Skeletal muscle satellite cell (primary cell): ENCODE data around the gene MRTFA.
"Not testable (repeated sequence)": the region's sequence is repeated elsewhere in the genome, so short reads cannot be mapped to it uniquely, and the experiment has no call there.

Source experiments
- H3K27me3 ChIP-seq: 2 replicates; pipeline ENCODE4 v1.7.0; 2013; ENCODE audit warnings: low read length; ENCODE audit not compliant: control insufficient read depth, insufficient read depth
- H3K36me3 ChIP-seq: 2 replicates; pipeline ENCODE4 v1.7.0; 2013; ENCODE audit warnings: mild to moderate bottlenecking, control low read depth, low read length; ENCODE audit not compliant: insufficient read depth
- H3K4me1 ChIP-seq: 2 replicates; pipeline ENCODE4 v1.7.0; 2013; ENCODE audit warnings: low read length; ENCODE audit not compliant: control insufficient read depth, insufficient read depth
- H3K4me2 ChIP-seq: 2 replicates; pipeline ENCODE4 v1.7.0; 2013; ENCODE audit warnings: mild to moderate bottlenecking, low read length
- H3K4me3 ChIP-seq: 2 replicates; pipeline ENCODE4 v1.7.0; 2013; ENCODE audit warnings: low read length
- H3K9ac ChIP-seq: 2 replicates; pipeline ENCODE4 v1.7.0; 2013; ENCODE audit warnings: mild to moderate bottlenecking, low read depth, low read length, moderate library complexity
- H3K9me3 ChIP-seq: replicated peaks from 2 replicates; pipeline ENCODE4 v1.7.0; 2013; ENCODE audit warnings: mild to moderate bottlenecking, control low read depth, low read length

MRTFA gene

GRCh38 chr22:40606306-40606705, 30.2 kb downstream of the MRTFA start:
- Histone ChIP-seq H3K9me3 (no peaks in the 10 kb centered on the region), H3K4me3 (no peak overlapping the region), H3K27me3 (no peaks in the 10 kb centered on the region), H3K36me3 (no peaks in the 10 kb centered on the region), H3K4me1 (peaks cover 49% of the 10 kb centered on the region), H3K4me2 (peak overlapping the region; percentile 3), H3K9ac (no peak overlapping the region)

- H3K4me2 ChIP-seq, result peak overlapping the region; percentile 3
- H3K9ac ChIP-seq, result no peak overlapping the region
- H3K36me3 ChIP-seq, result no peaks in the 10 kb centered on the region
- H3K27me3 ChIP-seq, result no peaks in the 10 kb centered on the region
- H3K4me3 ChIP-seq, result no peak overlapping the region
- H3K4me1 ChIP-seq, result peaks cover 46% of the 10 kb centered on the region
- H3K9me3 ChIP-seq, result no peaks in the 10 kb centered on the region
These were observed 30.8 kb downstream of the MRTFA start for GRCh38 chr22:40605761-40606160.

- H3K36me3 ChIP-seq, result no peaks in the 10 kb centered on the region
- H3K4me3 ChIP-seq, result peak overlapping the region; percentile 29
- H3K4me2 ChIP-seq, result peak overlapping the region; percentile 68
- H3K9ac ChIP-seq, result peak overlapping the region; percentile 52
- peaks cover 45% of the 10 kb centered on the region for H3K4me1 ChIP-seq
- no peaks in the 10 kb centered on the region for H3K27me3 ChIP-seq
- no peaks in the 10 kb centered on the region for H3K9me3 ChIP-seq
These were observed 33.4 kb downstream of the MRTFA start for GRCh38 chr22:40603088-40603605.

GRCh38 chr22:40602231-40602630, 34.3 kb downstream of the MRTFA start:
- H3K27me3 ChIP-seq, result no peaks in the 10 kb centered on the region
- H3K36me3 ChIP-seq, result no peaks in the 10 kb centered on the region
- no peak overlapping the region for H3K4me3 ChIP-seq
- no peak overlapping the region for H3K9ac ChIP-seq
- H3K4me2 ChIP-seq, result no peak overlapping the region
- H3K9me3 ChIP-seq, result no peaks in the 10 kb centered on the region
- H3K4me1 ChIP-seq, result peaks cover 54% of the 10 kb centered on the region

GRCh38 chr22:40599731-40600130, 36.8 kb downstream of the MRTFA start:
- no peaks in the 10 kb centered on the region for H3K27me3 ChIP-seq
- no peak overlapping the region for H3K4me3 ChIP-seq
- H3K36me3 ChIP-seq, result no peaks in the 10 kb centered on the region
- no peak overlapping the region for H3K4me2 ChIP-seq
- H3K9me3 ChIP-seq, result no peaks in the 10 kb centered on the region
- H3K9ac ChIP-seq, result no peak overlapping the region
- H3K4me1 ChIP-seq, result peaks cover 50% of the 10 kb centered on the region

- not testable (repeated sequence) for H3K4me3 ChIP-seq, H3K9ac ChIP-seq
- H3K4me1 ChIP-seq, result peaks cover 50% of the 10 kb centered on the region
These were observed 37.8 kb downstream of the MRTFA start for GRCh38 chr22:40598712-40599111.

GRCh38 chr22:40597526-40598430, 38.7 kb downstream of the MRTFA start:
- Histone ChIP-seq H3K27me3 (no peaks in the 10 kb centered on the region), H3K4me2 (peak overlapping the region; percentile 53), H3K4me1 (peaks cover 48% of the 10 kb centered on the region), H3K9me3 (no peaks in the 10 kb centered on the region), H3K4me3 (no peak overlapping the region), H3K36me3 (no peaks in the 10 kb centered on the region), H3K9ac (no peak overlapping the region)

More at GRCh38 chr22:40598712-40599111, 37.8 kb downstream of the MRTFA start:
- not testable (repeated sequence) for H3K9me3 ChIP-seq, H3K36me3 ChIP-seq, H3K27me3 ChIP-seq
- H3K4me2 ChIP-seq, result peak overlapping the region; percentile 53

- H3K9me3 ChIP-seq, result no peaks in the 10 kb centered on the region
- no peaks in the 10 kb centered on the region for H3K36me3 ChIP-seq
- H3K9ac ChIP-seq, result no peak overlapping the region
- no peak overlapping the region for H3K4me2 ChIP-seq
- peaks cover 38% of the 10 kb centered on the region for H3K4me1 ChIP-seq
- no peaks in the 10 kb centered on the region for H3K27me3 ChIP-seq
- no peak overlapping the region for H3K4me3 ChIP-seq
These were observed 40.9 kb downstream of the MRTFA start for GRCh38 chr22:40595497-40596234.

GRCh38 chr22:40594924-40595323, 41.6 kb downstream of the MRTFA start:
- Histone ChIP-seq H3K36me3 (no peaks in the 10 kb centered on the region), H3K9ac (no peak overlapping the region), H3K27me3 (no peaks in the 10 kb centered on the region), H3K9me3 (no peaks in the 10 kb centered on the region), H3K4me3 (no peak overlapping the region), H3K4me1 (peaks cover 38% of the 10 kb centered on the region), H3K4me2 (no peak overlapping the region)

- no peak overlapping the region for H3K9ac ChIP-seq
- H3K4me1 ChIP-seq, result peaks cover 38% of the 10 kb centered on the region
- H3K9me3 ChIP-seq, result no peaks in the 10 kb centered on the region
These were observed 42.2 kb downstream of the MRTFA start for GRCh38 chr22:40594346-40594745.

GRCh38 chr22:40593460-40594273, 42.9 kb downstream of the MRTFA start:
- no peak overlapping the region for H3K4me2 ChIP-seq
- H3K36me3 ChIP-seq, result no peaks in the 10 kb centered on the region
- no peak overlapping the region for H3K9ac ChIP-seq
- H3K4me1 ChIP-seq, result peaks cover 42% of the 10 kb centered on the region
- no peak overlapping the region for H3K4me3 ChIP-seq
- H3K9me3 ChIP-seq, result no peaks in the 10 kb centered on the region
- no peaks in the 10 kb centered on the region for H3K27me3 ChIP-seq

More at GRCh38 chr22:40594346-40594745, 42.2 kb downstream of the MRTFA start:
- Histone ChIP-seq H3K4me3 (no peak overlapping the region), H3K4me2 (no peak overlapping the region), H3K27me3 (no peaks in the 10 kb centered on the region), H3K36me3 (no peaks in the 10 kb centered on the region)
